ENCODE results near the gene ZSCAN20. TPM values are rescaled to one million over a fixed set of nuclear protein-coding genes. Genes with fewer than 3 reads are reported as not detected.

The ZSCAN20 gene
- total and polyA plus RNA-seq, 8 donors, result 4.3 to 5.3 (median 4.8) TPM

DNA sequence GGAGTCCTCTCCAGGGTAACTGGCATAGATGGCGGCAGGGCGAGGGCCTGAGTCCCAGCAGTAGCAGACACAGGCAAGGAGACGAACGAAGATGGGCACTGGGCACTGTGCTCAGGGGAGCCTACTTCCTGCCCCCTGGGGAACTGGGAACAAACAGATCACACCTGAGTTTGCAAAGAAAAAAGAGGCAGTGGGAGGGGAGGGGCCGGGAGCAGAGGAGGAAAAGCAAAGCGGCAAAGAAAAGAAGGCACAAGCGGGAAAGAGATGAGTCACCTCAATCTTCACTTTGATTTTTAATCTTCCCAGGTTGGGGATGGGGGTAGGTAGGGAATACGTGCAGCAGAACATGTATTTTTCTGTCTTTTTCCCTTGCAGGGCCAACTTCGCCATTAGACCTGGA, 44.0 kb downstream of the ZSCAN20 start:
- H3K4me1 ChIP-seq, result no peaks in the 10 kb centered on the region
- intact Hi-C loops (cut with DNase I), result no loop called here
- DNase-seq, result no peak
- no peak overlapping the region for H3K27ac ChIP-seq
- no peaks in the 10 kb centered on the region for H3K27me3 ChIP-seq
- no peak overlapping the region for H3K4me3 ChIP-seq
- TF ChIP-seq, protein P1, sequence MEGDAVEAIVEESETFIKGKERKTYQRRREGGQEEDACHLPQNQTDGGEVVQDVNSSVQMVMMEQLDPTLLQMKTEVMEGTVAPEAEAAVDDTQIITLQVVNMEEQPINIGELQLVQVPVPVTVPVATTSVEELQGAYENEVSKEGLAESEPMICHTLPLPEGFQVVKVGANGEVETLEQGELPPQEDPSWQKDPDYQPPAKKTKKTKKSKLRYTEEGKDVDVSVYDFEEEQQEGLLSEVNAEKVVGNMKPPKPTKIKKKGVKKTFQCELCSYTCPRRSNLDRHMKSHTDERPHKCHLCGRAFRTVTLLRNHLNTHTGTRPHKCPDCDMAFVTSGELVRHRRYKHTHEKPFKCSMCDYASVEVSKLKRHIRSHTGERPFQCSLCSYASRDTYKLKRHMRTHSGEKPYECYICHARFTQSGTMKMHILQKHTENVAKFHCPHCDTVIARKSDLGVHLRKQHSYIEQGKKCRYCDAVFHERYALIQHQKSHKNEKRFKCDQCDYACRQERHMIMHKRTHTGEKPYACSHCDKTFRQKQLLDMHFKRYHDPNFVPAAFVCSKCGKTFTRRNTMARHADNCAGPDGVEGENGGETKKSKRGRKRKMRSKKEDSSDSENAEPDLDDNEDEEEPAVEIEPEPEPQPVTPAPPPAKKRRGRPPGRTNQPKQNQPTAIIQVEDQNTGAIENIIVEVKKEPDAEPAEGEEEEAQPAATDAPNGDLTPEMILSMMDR (IDR thresholded peaks at IDR 0.05), result no peak
- ATAC-seq, result no peak
- H3K9me3 ChIP-seq, result no peaks in the 10 kb centered on the region
- no peaks in the 10 kb centered on the region for H3K36me3 ChIP-seq

DNA sequence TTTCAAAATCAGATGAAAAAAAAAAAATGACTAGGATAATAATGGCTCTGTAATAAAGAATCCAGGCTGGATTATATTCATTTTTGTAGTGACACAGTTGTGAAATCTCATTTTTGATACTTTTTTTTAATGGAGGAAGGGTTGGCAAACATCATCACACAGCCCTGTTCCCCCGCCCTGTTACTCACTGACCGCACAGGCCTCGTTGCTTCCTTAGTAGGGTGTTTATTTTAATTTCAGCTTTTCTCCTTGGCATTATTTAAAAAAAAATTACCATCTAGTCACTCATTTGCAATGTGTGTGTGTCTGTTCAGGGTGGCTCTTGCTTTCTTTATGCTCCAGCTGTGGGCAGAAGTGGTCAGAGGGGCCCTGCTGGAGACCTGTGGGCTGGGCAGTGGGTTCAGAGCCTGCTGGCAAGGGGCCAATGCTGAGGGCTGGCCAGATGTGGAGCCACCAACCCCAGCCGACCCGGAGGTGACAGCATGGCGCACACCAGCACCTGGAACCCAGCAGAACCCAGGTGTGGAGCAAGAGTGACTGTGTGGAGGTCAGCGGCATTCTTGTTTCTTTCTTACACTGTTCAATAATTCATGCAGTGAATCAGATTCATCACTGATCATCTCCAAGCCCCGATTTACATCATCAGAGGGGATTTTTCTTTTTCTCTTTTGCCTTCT, 44.6 kb downstream of the ZSCAN20 start:
- TF ChIP-seq, protein P1 (IDR thresholded peaks at IDR 0.05), result no peak
- DNase-seq, result no peak
- H3K4me3 ChIP-seq, result no peak overlapping the region
- no peaks in the 10 kb centered on the region for H3K36me3 ChIP-seq
- H3K9me3 ChIP-seq, result no peaks in the 10 kb centered on the region
- no peak for ATAC-seq
- H3K4me1 ChIP-seq, result no peaks in the 10 kb centered on the region
- intact Hi-C loops (cut with DNase I), result no loop called here
- H3K27ac ChIP-seq, result no peak overlapping the region
- no peaks in the 10 kb centered on the region for H3K27me3 ChIP-seq

DNA sequence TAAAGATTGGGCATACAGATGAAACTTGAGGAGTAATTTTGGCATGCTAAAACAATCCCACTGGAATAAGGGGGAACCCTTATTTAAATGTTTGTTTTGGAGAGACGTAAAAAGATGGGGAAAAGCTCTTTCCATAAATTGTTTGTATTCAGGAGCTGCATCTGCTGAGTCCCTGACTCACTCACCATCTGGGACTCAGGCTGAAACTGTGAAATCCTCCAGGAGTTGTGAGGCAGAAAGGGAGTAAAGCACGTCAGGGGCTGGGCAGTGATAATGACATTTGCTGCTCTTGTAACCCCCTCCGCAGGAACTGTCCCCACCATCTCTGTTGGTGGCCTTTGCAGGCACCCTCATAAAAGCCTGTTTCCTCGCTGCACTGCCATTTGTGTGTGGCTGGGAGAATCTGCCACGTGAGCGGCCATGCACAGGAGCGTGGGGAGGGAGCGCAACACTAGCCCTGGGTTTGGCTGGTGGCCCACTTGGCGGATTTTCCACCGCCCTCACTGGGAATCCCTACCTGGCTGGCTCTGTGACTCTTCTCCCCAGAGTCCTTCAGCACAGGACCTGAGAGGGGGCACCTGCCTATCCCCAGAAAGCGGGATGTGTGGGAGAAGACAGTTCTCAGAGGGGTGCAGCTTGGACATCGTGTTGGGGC, 45.3 kb downstream of the ZSCAN20 start:
- TF ChIP-seq, protein P1 (IDR thresholded peaks at IDR 0.05), result no peak
- H3K4me1 ChIP-seq, result no peaks in the 10 kb centered on the region
- ATAC-seq, result no peak
- H3K4me3 ChIP-seq, result no peak overlapping the region
- no peaks in the 10 kb centered on the region for H3K9me3 ChIP-seq
- H3K27ac ChIP-seq, result no peak overlapping the region
- intact Hi-C loops (cut with DNase I), result no loop called here
- H3K36me3 ChIP-seq, result no peaks in the 10 kb centered on the region
- no peak for DNase-seq
- no peaks in the 10 kb centered on the region for H3K27me3 ChIP-seq

DNA sequence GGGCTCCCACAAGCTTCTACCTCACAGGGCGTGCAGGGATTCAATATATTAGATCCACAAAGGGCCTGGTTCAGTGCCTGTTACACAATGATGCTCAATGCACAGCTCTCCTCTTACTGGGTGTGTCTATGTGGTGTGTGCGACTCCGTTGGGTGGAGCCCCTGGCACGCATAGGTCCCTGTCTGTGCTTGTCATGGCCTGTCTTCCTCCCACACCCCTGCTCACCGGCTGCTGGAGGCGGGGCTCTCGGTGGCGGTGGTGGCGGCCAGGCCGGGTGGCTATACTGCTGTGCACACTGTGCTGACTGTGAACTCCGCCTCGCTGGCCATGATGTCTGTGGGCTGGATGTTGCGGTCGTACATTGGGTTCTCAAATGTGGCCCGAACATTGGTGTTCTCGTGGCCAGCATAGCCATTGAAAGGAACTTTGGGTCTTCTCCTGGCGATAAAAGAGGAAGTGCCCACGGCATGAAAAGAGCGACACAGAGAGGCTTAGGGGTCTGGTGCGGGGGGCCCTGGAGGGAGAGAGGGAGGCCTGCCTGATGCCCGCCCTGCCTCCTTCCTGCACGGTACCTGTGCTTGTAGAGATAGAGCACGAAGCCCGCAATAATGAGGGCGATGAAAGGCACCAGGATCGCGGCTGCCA, 46.9 kb downstream of the ZSCAN20 start:
- ATAC-seq, result no peak
- Histone ChIP-seq H3K4me3 (no peak overlapping the region), H3K4me1 (no peaks in the 10 kb centered on the region), H3K27me3 (no peaks in the 10 kb centered on the region), H3K9me3 (no peaks in the 10 kb centered on the region), H3K27ac (no peak overlapping the region), H3K36me3 (no peaks in the 10 kb centered on the region)
- TF ChIP-seq, protein P1 (IDR thresholded peaks at IDR 0.05), result no peak
- intact Hi-C loops (cut with DNase I), result no loop called here
- no peak for DNase-seq

DNA sequence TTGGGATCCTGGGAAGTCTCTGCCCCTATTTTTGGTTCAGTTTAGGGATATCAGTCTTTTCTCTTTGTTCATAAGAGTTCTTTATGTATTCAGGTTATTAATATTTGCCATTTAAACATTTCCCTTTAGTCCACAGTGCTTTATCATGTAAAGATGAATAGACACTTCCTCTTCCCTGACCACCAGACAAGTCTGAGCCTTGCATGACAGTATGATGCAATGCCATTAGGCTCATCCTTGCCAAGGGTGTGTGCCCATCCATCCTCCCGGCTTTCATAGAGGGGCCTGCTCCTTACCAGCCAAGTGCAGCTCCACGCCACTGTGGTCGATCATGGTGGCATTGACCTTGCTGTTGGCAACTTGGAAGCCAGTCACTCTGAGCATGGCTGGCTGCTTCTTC, 52.1 kb downstream of the ZSCAN20 start:
- Histone ChIP-seq H3K27me3 (no peaks in the 10 kb centered on the region), H3K27ac (no peak overlapping the region), H3K4me1 (no peaks in the 10 kb centered on the region), H3K9me3 (no peaks in the 10 kb centered on the region), H3K4me3 (no peak overlapping the region), H3K36me3 (no peaks in the 10 kb centered on the region)
- DNase-seq, result no peak
- ATAC-seq, result no peak
- TF ChIP-seq, protein P1 (IDR thresholded peaks at IDR 0.05), result no peak
- intact Hi-C loops (cut with DNase I), result no loop called here

Measured in left lung (tissue), 10 donors.